Measurements from ENCODE around the gene ANGPTL4.

- TF ChIP-seq, protein P1, sequence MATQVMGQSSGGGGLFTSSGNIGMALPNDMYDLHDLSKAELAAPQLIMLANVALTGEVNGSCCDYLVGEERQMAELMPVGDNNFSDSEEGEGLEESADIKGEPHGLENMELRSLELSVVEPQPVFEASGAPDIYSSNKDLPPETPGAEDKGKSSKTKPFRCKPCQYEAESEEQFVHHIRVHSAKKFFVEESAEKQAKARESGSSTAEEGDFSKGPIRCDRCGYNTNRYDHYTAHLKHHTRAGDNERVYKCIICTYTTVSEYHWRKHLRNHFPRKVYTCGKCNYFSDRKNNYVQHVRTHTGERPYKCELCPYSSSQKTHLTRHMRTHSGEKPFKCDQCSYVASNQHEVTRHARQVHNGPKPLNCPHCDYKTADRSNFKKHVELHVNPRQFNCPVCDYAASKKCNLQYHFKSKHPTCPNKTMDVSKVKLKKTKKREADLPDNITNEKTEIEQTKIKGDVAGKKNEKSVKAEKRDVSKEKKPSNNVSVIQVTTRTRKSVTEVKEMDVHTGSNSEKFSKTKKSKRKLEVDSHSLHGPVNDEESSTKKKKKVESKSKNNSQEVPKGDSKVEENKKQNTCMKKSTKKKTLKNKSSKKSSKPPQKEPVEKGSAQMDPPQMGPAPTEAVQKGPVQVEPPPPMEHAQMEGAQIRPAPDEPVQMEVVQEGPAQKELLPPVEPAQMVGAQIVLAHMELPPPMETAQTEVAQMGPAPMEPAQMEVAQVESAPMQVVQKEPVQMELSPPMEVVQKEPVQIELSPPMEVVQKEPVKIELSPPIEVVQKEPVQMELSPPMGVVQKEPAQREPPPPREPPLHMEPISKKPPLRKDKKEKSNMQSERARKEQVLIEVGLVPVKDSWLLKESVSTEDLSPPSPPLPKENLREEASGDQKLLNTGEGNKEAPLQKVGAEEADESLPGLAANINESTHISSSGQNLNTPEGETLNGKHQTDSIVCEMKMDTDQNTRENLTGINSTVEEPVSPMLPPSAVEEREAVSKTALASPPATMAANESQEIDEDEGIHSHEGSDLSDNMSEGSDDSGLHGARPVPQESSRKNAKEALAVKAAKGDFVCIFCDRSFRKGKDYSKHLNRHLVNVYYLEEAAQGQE (IDR thresholded peaks at IDR 0.05; ENCODE audit: low read depth) = no peak
- TF ChIP-seq NFIC (IDR thresholded peaks at IDR 0.05) (no peak), CREB1 (IDR thresholded peaks at IDR 0.05; ENCODE audit: low read depth) (no peak), CEBPB (IDR thresholded peaks at IDR 0.05) (no peak), TAF1 (IDR thresholded peaks at IDR 0.05; ENCODE audit: low read depth) (no peak), EP300 (IDR thresholded peaks at IDR 0.05; ENCODE audit: borderline replicate concordance) (no peak), FOXM1 (IDR thresholded peaks at IDR 0.05; ENCODE audit: borderline replicate concordance, low read depth) (no peak), USF1 (IDR thresholded peaks at IDR 0.05) (no peak), YY1 (IDR thresholded peaks at IDR 0.05; ENCODE audit: low read depth) (no peak), EGR1 (IDR thresholded peaks at IDR 0.05) (no peak)
- TF ChIP-seq, protein P2, sequence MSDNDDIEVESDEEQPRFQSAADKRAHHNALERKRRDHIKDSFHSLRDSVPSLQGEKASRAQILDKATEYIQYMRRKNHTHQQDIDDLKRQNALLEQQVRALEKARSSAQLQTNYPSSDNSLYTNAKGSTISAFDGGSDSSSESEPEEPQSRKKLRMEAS (IDR thresholded peaks at IDR 0.05) = no peak
Measured at GRCh38 chr19:8373867-8374813, 10.2 kb downstream of the ANGPTL4 start.
